Caco-2 (cell line): ENCODE measurements around the gene RRP9. TPM values are rescaled to one million over a fixed set of nuclear protein-coding genes. Genes with fewer than 3 reads are reported as not detected.

Experiments
- BruUV-seq: library from RNA; stranded (reverse); fragments of 400-500 nt; replicated peaks from 2 replicates; lab custom pipeline; 2021; lab: Mats Ljungman, UMichigan
- CTCF ChIA-PET: fragments of 300-600 bp; sonication (Branson Sonifier 250); formaldehyde crosslinking; loops from one replicate; lab custom pipeline; 2022; ENCODE audit warnings: antibody characterized with exemption; lab: Charles Lee
- POLR2A ChIA-PET: fragments of 300-600 bp; sonication (Branson Sonifier 250); formaldehyde crosslinking; loops from one replicate; lab custom pipeline; 2022; ENCODE audit warnings: antibody characterized with exemption; lab: Charles Lee
- DNase-seq, 2 experiments: peaks; one replicate each; pipeline versions ENCODE4 v3.0.0 to v3.0.0-alpha.2; 2020 to 2022
- H3K27me3 ChIP-seq: replicated peaks from 2 replicates; pipeline ENCODE4 v1.6.0; 2011; ENCODE audit warnings: low read length; ENCODE audit not compliant: control insufficient read depth, insufficient read depth
- H3K36me3 ChIP-seq: 2 replicates; pipeline ENCODE4 v1.5.1; 2011; ENCODE audit warnings: low read length; ENCODE audit not compliant: control insufficient read depth, insufficient read depth
- H3K4me1 ChIP-seq: fragments of 250-450 bp; sonication (Bioruptor Pico); 2 replicates; pipeline ENCODE4 v1.5.1; 2020; ENCODE audit warnings: mild to moderate bottlenecking
- H3K4me3 ChIP-seq: 2 replicates; pipeline ENCODE4 v1.5.1; 2011; ENCODE audit warnings: low read depth, mild to moderate bottlenecking, control low read depth, low read length
- H3K9me3 ChIP-seq: fragments of 250-450 bp; sonication (Bioruptor Pico); 2 replicates; pipeline ENCODE4 v1.5.1; 2020; ENCODE audit warnings: mild to moderate bottlenecking, moderate library complexity
- H3K27ac Mint-ChIP-seq: one replicate; pipeline ENCODE4 v1.8.0; 2022; ENCODE audit warnings: mixed read lengths; ENCODE audit not compliant: unreplicated experiment
- H3K27me3 Mint-ChIP-seq: one replicate; pipeline ENCODE4 v1.8.0; 2022; ENCODE audit warnings: mixed read lengths; ENCODE audit not compliant: insufficient read depth, unreplicated experiment
- H3K36me3 Mint-ChIP-seq: one replicate; pipeline ENCODE4 v1.8.0; 2022; ENCODE audit warnings: mild to moderate bottlenecking, mixed read lengths; ENCODE audit not compliant: insufficient read depth, unreplicated experiment
- H3K4me1 Mint-ChIP-seq: one replicate; pipeline ENCODE4 v1.8.0; 2022; ENCODE audit warnings: low read depth, mixed read lengths; ENCODE audit not compliant: unreplicated experiment
- H3K4me3 Mint-ChIP-seq: one replicate; pipeline ENCODE4 v1.8.0; 2022; ENCODE audit warnings: mild to moderate bottlenecking, moderate library complexity, mixed read lengths; ENCODE audit not compliant: unreplicated experiment
- H3K9me3 Mint-ChIP-seq: one replicate; pipeline ENCODE4 v1.8.0; 2022; ENCODE audit warnings: mixed read lengths; ENCODE audit not compliant: unreplicated experiment
- CTCF ChIP-seq, 2 experiments: fragments of 200-600 bp in 1 of 2; IDR thresholded peaks; 1 replicate in 1 of 2; 2 replicates in 1 of 2; pipeline versions ENCODE4 v1.5.1 to v1.8.0; 2011 to 2022; ENCODE audit warnings: antibody characterized with exemption in 1 of 2, control low read depth in 1 of 2, inconsistent platforms in 1 of 2, low read depth in 1 of 2, low read length in 1 of 2, mild to moderate bottlenecking in 1 of 2, moderate library complexity in 1 of 2; ENCODE audit not compliant: insufficient read depth in 1 of 2, severe bottlenecking in 1 of 2, unreplicated experiment in 1 of 2
- intact Hi-C: fragments of 100-400 bp; cut with micrococcal nuclease; formaldehyde crosslinking; loops from one replicate; pipeline ENCODE4 v1.10.0; 2022; ENCODE audit not compliant: unreplicated experiment
- total RNA-seq: library from RNA; stranded (reverse); gene quantifications from 2 replicates; pipeline ENCODE4 v1.2.3, GENCODE V29; 2022

The RRP9 gene
- total RNA-seq, 1 experiment from 2014 or later = 39.1 TPM

- POLR2A ChIA-PET = no interaction called here
- no peak for TF ChIP-seq CTCF (IDR thresholded peaks at IDR 0.05; ENCODE audit: insufficient read depth in 1 of 2, low read depth in 1 of 2, low read length in 1 of 2, severe bottlenecking in 1 of 2, unreplicated experiment in 1 of 2)
- Histone ChIP-seq H3K27me3 (no peaks in the 10 kb centered on the region), H3K36me3 (no peaks in the 10 kb centered on the region), H3K9me3 (no peaks in the 10 kb centered on the region), H3K4me3 (no peak overlapping the region), H3K4me1 (peaks cover 8% of the 10 kb centered on the region)
- intact Hi-C loops = no loop called here
- no TSS peak for BruUV-seq
- no peaks in the 10 kb centered on the region for H3K9me3 Mint-ChIP-seq
- no peaks in the 10 kb centered on the region for H3K27me3 Mint-ChIP-seq
- no peak for DNase-seq
- H3K27ac Mint-ChIP-seq = no peak overlapping the region
- CTCF ChIA-PET = no interaction called here
- H3K36me3 Mint-ChIP-seq = no peaks in the 10 kb centered on the region
- no peaks in the 10 kb centered on the region for H3K4me1 Mint-ChIP-seq
- H3K4me3 Mint-ChIP-seq = no peak overlapping the region
Observed at GRCh38 chr3:51945926-51946705, 4.4 kb upstream of the RRP9 start.

- intact Hi-C loops = no loop called here
- DNase-seq = peak in 1 of 2 experiments; percentile 25
- no peaks in the 10 kb centered on the region for H3K9me3 ChIP-seq
- H3K36me3 ChIP-seq = no peaks in the 10 kb centered on the region
- Mint-ChIP-seq H3K4me1 (peaks cover 7% of the 10 kb centered on the region), H3K27me3 (no peaks in the 10 kb centered on the region), H3K27ac (no peak overlapping the region), H3K36me3 (peaks cover 7% of the 10 kb centered on the region), H3K4me3 (no peak overlapping the region), H3K9me3 (no peaks in the 10 kb centered on the region)
- no peak for TF ChIP-seq CTCF (IDR thresholded peaks at IDR 0.05; ENCODE audit: insufficient read depth in 1 of 2, low read depth in 1 of 2, low read length in 1 of 2, severe bottlenecking in 1 of 2, unreplicated experiment in 1 of 2)
- peaks cover 13% of the 10 kb centered on the region for H3K4me1 ChIP-seq
- no TSS peak for BruUV-seq
- H3K4me3 ChIP-seq = no peak overlapping the region
- ChIA-PET POLR2A (interaction anchor here (0.6 kb wide), 1 partner anchor 407 kb away, joined by 3 read pairs; no protein-coding TSS in a partner anchor), CTCF (no interaction called here)
- no peaks in the 10 kb centered on the region for H3K27me3 ChIP-seq
Observed at GRCh38 chr3:51945031-51945840, 3.5 kb upstream of the RRP9 start.

- intact Hi-C loops = no loop called here
- H3K36me3 Mint-ChIP-seq = peaks cover 7% of the 10 kb centered on the region
- POLR2A ChIA-PET = interaction anchor here (0.6 kb wide), 1 partner anchor 407 kb away, joined by 3 read pairs; no protein-coding TSS in a partner anchor
- TF ChIP-seq CTCF (IDR thresholded peaks at IDR 0.05; ENCODE audit: insufficient read depth in 1 of 2, low read depth in 1 of 2, low read length in 1 of 2, severe bottlenecking in 1 of 2, unreplicated experiment in 1 of 2) = no peak
- BruUV-seq = no TSS peak
- no peaks in the 10 kb centered on the region for H3K9me3 ChIP-seq
- H3K4me3 ChIP-seq = no peak overlapping the region
- H3K4me1 ChIP-seq = peaks cover 13% of the 10 kb centered on the region
- peaks cover 7% of the 10 kb centered on the region for H3K4me1 Mint-ChIP-seq
- H3K27me3 ChIP-seq = no peaks in the 10 kb centered on the region
- CTCF ChIA-PET = no interaction called here
- no peak for DNase-seq
- no peaks in the 10 kb centered on the region for H3K9me3 Mint-ChIP-seq
- H3K27ac Mint-ChIP-seq = peak overlapping the region; percentile 42
- H3K36me3 ChIP-seq = no peaks in the 10 kb centered on the region
- no peaks in the 10 kb centered on the region for H3K27me3 Mint-ChIP-seq
- H3K4me3 Mint-ChIP-seq = no peak overlapping the region
Observed at GRCh38 chr3:51944451-51945021, 2.8 kb upstream of the RRP9 start.
